ENCODE measurements around the gene MAGEE1.

MAGEE1 gene

DNA sequence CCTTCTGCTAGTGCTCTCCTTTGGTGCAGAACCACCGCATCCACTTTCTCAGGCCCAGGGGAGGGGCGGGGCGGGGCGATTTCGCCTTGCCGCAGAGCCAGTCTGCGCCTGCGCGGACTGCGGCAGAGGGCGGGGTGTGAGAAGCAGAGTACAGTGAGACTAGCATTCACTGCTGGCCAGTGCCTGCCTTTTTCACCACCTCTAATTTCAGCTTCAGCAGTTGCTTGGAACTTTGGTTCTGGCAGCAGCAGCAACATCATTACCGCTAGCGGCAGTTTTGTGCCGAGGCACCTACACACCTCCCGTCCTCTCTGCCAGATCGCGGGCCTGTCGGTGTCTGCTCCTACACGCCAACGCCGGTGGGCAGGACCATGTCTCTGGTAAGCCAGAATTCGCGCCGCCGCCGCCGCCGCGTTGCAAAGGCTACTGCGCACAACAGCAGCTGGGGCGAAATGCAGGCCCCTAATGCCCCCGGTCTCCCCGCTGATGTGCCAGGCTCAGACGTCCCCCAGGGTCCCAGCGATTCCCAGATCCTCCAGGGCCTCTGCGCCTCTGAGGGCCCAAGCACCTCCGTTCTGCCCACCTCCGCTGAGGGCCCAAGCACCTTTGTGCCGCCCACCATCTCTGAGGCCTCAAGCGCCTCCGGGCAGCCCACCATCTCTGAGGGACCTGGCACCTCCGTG lies at the start of gene MAGEE1:
MAGEE1 (plus strand) TSS at position 151 of the 683 bp plus-strand sequence; CDS start at position 372, 221 bp downstream.
- DNase-seq, result peak; percentile 56

DNA sequence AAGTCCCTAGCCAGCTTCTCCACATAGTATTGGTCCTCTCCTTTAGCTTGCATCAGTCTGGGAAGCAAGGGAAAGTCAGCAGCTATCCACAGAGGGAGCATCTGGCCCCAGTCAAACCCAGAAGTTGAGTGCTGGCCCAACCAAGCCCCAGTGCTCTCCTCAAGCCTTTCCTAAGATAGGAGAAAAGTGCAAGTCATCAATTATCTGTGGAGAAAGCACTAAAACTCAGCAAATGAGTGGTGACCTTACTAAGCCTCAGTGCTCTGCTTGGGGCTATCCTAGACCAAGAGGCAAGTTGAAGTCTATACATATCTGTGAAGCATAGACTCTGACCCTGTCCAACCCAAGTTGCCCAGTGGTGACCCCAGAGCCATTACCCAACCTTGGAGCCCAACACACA lies 28.5 kb upstream of the MAGEE1 start:
- no peak for DNase-seq

DNA sequence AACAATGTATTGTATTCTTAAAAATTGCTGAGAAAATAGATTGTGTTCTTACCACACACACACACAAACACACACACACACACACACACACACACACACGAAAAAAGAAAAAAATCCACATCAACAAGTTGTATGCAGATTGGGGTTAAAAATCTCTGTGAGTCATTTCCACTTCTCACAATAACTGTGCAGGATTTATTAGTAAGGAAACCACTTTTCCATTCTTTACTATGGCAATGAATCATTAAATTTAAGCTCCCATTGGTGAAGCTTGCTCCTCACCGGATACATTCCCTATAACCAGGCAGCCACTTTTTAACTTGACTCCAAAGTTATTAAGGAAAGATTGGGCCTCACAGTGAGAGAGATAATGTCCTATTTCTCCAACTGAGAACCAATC lies 19.7 kb upstream of the MAGEE1 start:
- no peak for DNase-seq

GRCh38 chrX:76420237-76420636 lies 7.3 kb upstream of the MAGEE1 start:
- DNase-seq, result no peak

GRCh38 chrX:76428243-76429130 lies 977 bp downstream of the MAGEE1 start:
- peak; percentile 11 for DNase-seq

- DNase-seq, result no peak
These were observed 5.7 kb downstream of the MAGEE1 start for GRCh38 chrX:76433219-76433618.

- no peak for DNase-seq
These were observed 6.7 kb downstream of the MAGEE1 start for GRCh38 chrX:76434103-76434741.

DNA sequence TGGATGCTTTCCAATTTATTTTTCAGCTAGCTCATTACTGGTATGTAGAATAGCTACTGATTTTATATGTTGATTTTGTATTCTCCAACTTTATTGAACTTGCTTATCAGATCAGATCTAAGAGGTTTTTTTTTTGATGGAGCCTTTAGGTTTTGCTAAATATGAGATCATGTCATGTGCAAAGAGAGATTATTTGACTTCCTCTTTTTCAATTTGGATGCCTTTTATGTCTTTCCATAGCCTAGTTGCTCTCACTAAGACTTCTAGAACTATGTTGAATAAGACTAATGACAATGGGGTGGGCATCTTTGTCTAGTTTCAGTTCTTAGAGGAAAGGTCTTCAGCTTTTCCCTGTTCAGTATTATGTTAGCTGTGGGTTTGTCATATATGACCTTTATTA lies 11.7 kb downstream of the MAGEE1 start:
- DNase-seq, result no peak

GRCh38 chrX:76453737-76454406 lies 26.4 kb downstream of the MAGEE1 start:
- DNase-seq, result no peak

- DNase-seq, result peak; percentile 19
These were observed 27.0 kb downstream of the MAGEE1 start for GRCh38 chrX:76454456-76454927.

DNA sequence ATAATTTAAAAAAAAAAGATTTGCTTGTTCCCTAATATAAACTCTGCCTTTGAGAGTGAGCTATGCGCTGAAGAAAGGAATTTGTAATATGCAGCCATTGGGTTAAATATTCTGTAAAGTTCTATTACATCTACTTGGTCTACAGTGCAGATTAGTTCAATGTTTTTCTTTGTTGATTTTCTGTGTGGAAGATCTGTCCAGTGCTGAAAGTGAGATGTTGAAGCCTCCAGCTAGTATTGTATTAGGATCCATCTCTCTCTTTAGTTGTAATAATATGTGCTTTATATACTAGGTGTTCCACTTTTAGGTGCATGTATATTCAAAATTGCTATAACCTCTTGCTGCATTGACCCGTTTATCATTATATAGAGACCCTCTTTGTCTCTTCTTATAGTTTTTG lies 49.8 kb downstream of the MAGEE1 start:
- no peak for DNase-seq

Measured in NCI-H1105 treated with DMSO at 0.1 percent for 48 hours (cell line).